Right lobe of liver (tissue), 6 donors: ENCODE measurements around the gene POU4F3. TPM values are rescaled to one million over a fixed set of nuclear protein-coding genes. Genes with fewer than 3 reads are reported as not detected.

Experiments
- ATAC-seq, 4 donors: fragments of 200-7000 bp; cut with Tn5 transposase; one replicate each; pipeline ENCODE4 v1.9.1; 2020; ENCODE audit warnings: mild to moderate bottlenecking in 4 of 4, moderate library complexity in 4 of 4
- DNase-seq, 3 donors: peaks; one replicate each; pipeline ENCODE4 v3.0.0-alpha.2; 2020
- H3K27ac ChIP-seq, 3 donors: fragments of 200-600 bp; one replicate each; pipeline ENCODE4 v1.8.0; 2022
- H3K27me3 ChIP-seq, 2 donors: fragments of 200-600 bp; one replicate each; pipeline ENCODE4 v1.8.0; 2022
- H3K36me3 ChIP-seq, 4 donors: fragments of 200-600 bp; sonication (generic) in 1 of 4; one replicate each; pipeline versions ENCODE4 v1.5.1 to v1.8.0; 2017 to 2022; ENCODE audit warnings: control low read depth in 1 of 4
- H3K4me1 ChIP-seq, 4 donors: fragments of 200-600 bp; sonication (generic) in 1 of 4; one replicate each; pipeline versions ENCODE4 v1.5.1 to v1.8.0; 2017 to 2022; ENCODE audit warnings: control low read depth in 1 of 4
- H3K4me3 ChIP-seq, 3 donors: fragments of 200-600 bp; one replicate each; pipeline ENCODE4 v1.8.0; 2022
- H3K9me3 ChIP-seq, 4 donors: fragments of 200-600 bp; sonication (generic) in 1 of 4; one replicate each; pipeline versions ENCODE4 v1.5.1 to v1.8.0; 2017 to 2022; ENCODE audit warnings: control low read depth in 1 of 4
- POLR2A ChIP-seq: fragments of 450-650 bp; IDR thresholded peaks from one replicate; pipeline ENCODE4 v1.6.1; 2017; ENCODE audit warnings: antibody characterized with exemption, mild to moderate bottlenecking
- WGBS: methylation state at CpG from one replicate; pipeline ENCODE4 v1.1.6; 2018; ENCODE audit warnings: low coverage, low lambda C conversion rate; ENCODE audit not compliant: insufficient coverage; ENCODE audit errors: missing lambda C conversion rate; 5-methylcytosine and 5-hydroxymethylcytosine counted together
- intact Hi-C, 2 donors: fragments of 100-400 bp; cut with DNase I; formaldehyde crosslinking; loops; one replicate each; pipeline versions ENCODE4 v1.11.2 to v1.14.1; 2022
- total RNA-seq, 6 experiments: library from RNA; depleted of rRNA in 2 of 6; stranded (reverse); fragments of >200 nt in 2 of 6; fragmentation: NEBNext Ultra II Directional in 3 of 6; extraction: Animal tissue kit (Norgen Biotek cat#: 25700) in 3 of 6; gene quantifications; one replicate each; pipeline versions ENCODE4 v1.1.0 to v1.2.4, GENCODE V29; 2016 to 2023
- TF ChIP-seq, protein P1 (sequence below), 4 donors: fragments of 200-600 bp in 3 of 4; fragments of 450-650 bp in 1 of 4; IDR thresholded peaks; one replicate each; pipeline versions ENCODE4 v1.5.1 to v1.8.0; 2016 to 2022; ENCODE audit warnings: antibody characterized with exemption in 4 of 4, mild to moderate bottlenecking in 2 of 4
- donor health status: DM: no; HTN: yes; CAD: no.
- donor health status: DM: no; HTN: no; CAD: no.
- donor health status: DM: no; HTN: no; CAD: no.
- donor health status: DM: no; HTN: yes; CAD: no.
- donor health status: DM: no; HTN: yes; CAD: no.

Gene POU4F3
- total RNA-seq, 6 experiments from 2014 or later = 0.31 TPM; not detected in 5

DNA sequence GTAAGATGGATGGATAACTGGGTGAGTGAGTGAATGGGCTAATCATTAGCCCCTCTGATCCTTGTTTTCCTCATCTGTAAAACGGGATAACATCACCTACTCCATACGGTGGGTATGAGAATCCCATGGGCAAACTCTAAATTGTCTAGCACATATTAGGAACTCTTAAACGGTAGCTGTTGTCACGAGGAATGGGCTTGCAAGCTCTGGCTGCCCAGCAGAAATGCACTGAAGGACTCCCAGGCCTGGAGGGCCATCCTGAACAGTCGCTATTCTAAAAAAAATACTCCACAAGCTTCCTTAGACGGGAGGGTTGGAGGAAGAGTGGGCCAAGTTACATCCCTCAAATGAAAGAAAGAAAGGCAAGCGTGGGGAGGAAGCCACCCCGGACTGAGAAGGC is 711 bp upstream of the POU4F3 start:
- Histone ChIP-seq H3K4me1 (peaks cover 0 to 7% (median 0%) of the 10 kb centered on the region in 4 donors), H3K4me3 (no peak overlapping the region), H3K9me3 (no peaks in the 10 kb centered on the region), H3K36me3 (no peaks in the 10 kb centered on the region), H3K27me3 (peaks cover 8 to 18% of the 10 kb centered on the region in 2 donors), H3K27ac (no peak overlapping the region)
- no peak for ATAC-seq
- no peak for DNase-seq
- TF ChIP-seq POLR2A = no peak
- TF ChIP-seq, protein P1, sequence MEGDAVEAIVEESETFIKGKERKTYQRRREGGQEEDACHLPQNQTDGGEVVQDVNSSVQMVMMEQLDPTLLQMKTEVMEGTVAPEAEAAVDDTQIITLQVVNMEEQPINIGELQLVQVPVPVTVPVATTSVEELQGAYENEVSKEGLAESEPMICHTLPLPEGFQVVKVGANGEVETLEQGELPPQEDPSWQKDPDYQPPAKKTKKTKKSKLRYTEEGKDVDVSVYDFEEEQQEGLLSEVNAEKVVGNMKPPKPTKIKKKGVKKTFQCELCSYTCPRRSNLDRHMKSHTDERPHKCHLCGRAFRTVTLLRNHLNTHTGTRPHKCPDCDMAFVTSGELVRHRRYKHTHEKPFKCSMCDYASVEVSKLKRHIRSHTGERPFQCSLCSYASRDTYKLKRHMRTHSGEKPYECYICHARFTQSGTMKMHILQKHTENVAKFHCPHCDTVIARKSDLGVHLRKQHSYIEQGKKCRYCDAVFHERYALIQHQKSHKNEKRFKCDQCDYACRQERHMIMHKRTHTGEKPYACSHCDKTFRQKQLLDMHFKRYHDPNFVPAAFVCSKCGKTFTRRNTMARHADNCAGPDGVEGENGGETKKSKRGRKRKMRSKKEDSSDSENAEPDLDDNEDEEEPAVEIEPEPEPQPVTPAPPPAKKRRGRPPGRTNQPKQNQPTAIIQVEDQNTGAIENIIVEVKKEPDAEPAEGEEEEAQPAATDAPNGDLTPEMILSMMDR (IDR thresholded peaks at IDR 0.05) = no peak
- 0% methylated on average over 8 of the region's 8 CpGs for WGBS
- intact Hi-C loops = no loop called here

DNA sequence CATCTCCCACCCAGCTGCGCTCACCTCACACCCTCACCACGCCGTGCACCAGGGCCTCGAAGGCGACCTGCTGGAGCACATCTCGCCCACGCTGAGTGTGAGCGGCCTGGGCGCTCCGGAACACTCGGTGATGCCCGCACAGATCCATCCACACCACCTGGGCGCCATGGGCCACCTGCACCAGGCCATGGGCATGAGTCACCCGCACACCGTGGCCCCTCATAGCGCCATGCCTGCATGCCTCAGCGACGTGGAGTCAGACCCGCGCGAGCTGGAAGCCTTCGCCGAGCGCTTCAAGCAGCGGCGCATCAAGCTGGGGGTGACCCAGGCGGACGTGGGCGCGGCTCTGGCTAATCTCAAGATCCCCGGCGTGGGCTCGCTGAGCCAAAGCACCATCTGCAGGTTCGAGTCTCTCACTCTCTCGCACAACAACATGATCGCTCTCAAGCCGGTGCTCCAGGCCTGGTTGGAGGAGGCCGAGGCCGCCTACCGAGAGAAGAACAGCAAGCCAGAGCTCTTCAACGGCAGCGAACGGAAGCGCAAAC is 1.1 kb downstream of the POU4F3 start:
- Histone ChIP-seq H3K36me3 (no peaks in the 10 kb centered on the region), H3K9me3 (no peaks in the 10 kb centered on the region), H3K4me1 (peaks cover 0 to 9% (median 0%) of the 10 kb centered on the region in 4 donors), H3K27me3 (peaks cover 8 to 22% of the 10 kb centered on the region in 2 donors), H3K4me3 (no peak overlapping the region), H3K27ac (no peak overlapping the region)
- intact Hi-C loops = no loop called here
- WGBS = 12% methylated on average over 5 of the region's 44 CpGs
- TF ChIP-seq, protein P1 (IDR thresholded peaks at IDR 0.05) = no peak
- no peak for TF ChIP-seq POLR2A
- ATAC-seq (no peak), DNase-seq (no peak)

DNA sequence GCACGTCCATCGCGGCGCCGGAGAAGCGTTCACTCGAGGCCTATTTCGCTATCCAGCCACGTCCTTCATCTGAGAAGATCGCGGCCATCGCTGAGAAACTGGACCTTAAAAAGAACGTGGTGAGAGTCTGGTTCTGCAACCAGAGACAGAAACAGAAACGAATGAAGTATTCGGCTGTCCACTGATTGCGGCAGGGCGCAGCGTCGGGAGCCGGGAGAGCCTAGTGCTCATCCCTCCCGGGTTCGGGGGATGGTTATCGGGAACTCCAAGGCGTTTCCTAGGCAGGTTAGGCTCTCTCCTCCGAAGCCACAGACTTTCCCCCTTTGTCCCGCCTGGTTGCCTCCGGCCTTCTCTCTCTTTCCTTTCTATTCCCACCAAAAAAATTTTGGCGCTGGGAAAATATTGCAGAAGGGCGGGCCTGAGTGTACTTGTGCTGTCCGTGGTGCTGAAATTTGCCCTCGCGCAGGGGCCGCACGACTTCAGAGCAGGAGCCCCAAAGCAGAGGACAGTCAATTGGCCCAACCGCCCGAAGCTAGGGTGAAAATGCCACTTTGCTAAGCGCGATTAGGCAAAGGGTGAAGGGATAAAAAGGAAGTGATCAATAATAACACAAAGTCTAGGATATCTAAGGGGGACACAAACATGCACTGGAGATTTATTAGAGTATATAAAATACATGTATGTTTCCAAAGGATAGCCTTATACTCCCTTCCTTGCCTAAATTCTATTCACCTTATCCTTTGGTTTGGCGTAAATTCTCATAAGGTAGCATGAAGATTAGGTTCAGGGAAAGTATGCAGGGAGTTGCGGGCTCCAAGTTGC is 1.8 kb downstream of the POU4F3 start:
- Histone ChIP-seq H3K9me3 (no peaks in the 10 kb centered on the region), H3K4me1 (peaks cover 0 to 11% (median 0%) of the 10 kb centered on the region in 4 donors), H3K27ac (no peak overlapping the region), H3K4me3 (no peak overlapping the region), H3K27me3 (peaks cover 8 to 29% of the 10 kb centered on the region in 2 donors), H3K36me3 (no peaks in the 10 kb centered on the region)
- TF ChIP-seq POLR2A = no peak
- intact Hi-C loops = no loop called here
- DNase-seq (peak in 2 of 3 donors; percentile 36 to 51), ATAC-seq (peak in 3 of 4 donors; percentile 36 to 66 (median 59))
- WGBS = 4% methylated on average over 26 of the region's 40 CpGs

DNA sequence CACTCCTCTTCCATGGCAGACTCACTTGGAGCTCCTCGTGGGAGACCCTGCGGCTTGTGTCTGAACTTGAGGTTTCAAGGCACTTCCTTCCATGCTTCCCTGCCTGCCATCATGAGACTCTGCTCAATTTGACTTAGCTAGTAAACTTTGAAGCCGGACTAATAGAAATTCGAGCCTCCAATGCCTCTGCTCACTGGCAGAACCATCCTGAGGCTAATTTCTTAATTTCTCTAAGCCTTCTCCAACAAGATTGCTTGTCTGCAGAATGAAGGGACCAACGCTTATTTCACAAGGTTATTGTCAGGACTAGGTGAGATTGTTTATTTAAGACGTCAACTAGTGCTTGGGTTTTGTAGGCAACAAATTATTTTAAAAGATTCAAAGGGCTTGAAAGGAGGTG is 3.2 kb downstream of the POU4F3 start:
- no peak for ATAC-seq
- no peak for DNase-seq
- H3K27me3 ChIP-seq = peaks cover 8 to 32% of the 10 kb centered on the region in 2 donors
- no peak overlapping the region for H3K4me3 ChIP-seq
- TF ChIP-seq, protein P1 (IDR thresholded peaks at IDR 0.05) = no peak
- H3K4me1 ChIP-seq = peaks cover 0 to 11% (median 0%) of the 10 kb centered on the region in 4 donors
- intact Hi-C loops = no loop called here
- no peak overlapping the region for H3K27ac ChIP-seq
- 3% methylated on average over 6 of the region's 6 CpGs for WGBS
- H3K36me3 ChIP-seq = no peaks in the 10 kb centered on the region
- no peaks in the 10 kb centered on the region for H3K9me3 ChIP-seq

DNA sequence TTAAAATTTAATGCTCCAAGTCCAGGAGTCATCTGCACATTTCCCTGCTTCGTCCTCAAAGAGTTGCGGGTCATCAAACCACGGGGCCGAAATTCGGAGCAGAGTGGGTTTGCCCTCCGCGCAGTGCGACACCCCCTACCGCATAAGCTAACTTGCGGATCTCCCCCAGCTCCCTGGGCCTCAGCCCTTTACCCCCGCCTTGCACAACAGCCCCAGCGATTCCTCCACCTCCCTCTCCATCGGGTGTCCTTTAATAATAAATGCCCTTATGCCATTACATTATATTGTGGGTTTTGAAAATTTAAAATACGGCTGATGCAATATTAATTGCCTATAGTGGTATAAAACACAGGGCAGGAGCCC is 3.9 kb downstream of the POU4F3 start:
- DNase-seq (no peak), ATAC-seq (no peak)
- Histone ChIP-seq H3K36me3 (no peaks in the 10 kb centered on the region), H3K4me3 (no peak overlapping the region), H3K9me3 (no peaks in the 10 kb centered on the region), H3K4me1 (peaks cover 0 to 11% (median 0%) of the 10 kb centered on the region in 4 donors), H3K27ac (no peak overlapping the region), H3K27me3 (peaks cover 8 to 32% of the 10 kb centered on the region in 2 donors)
- intact Hi-C loops = no loop called here
- WGBS = 7% methylated on average over 12 of the region's 14 CpGs
- no peak for TF ChIP-seq POLR2A
- TF ChIP-seq, protein P1 (IDR thresholded peaks at IDR 0.05) = no peak
